Endothelial cell of umbilical vein (primary cell): ENCODE results near the gene SHC1. TPM values are rescaled to one million over a fixed set of nuclear protein-coding genes. Genes with fewer than 3 reads are reported as not detected.

Experiments used
- BruUV-seq: library from RNA; stranded (reverse); fragments of 400-500 nt; replicated peaks from 2 replicates; lab custom pipeline; 2021; lab: Mats Ljungman, UMichigan
- CTCF ChIA-PET: fragments of 300-600, 350-600 bp; sonication (Branson Sonifier 250); formaldehyde crosslinking; loops from one replicate; lab custom pipeline; 2021; ENCODE audit warnings: antibody characterized with exemption, inconsistent platforms; lab: Charles Lee
- POLR2A ChIA-PET: fragments of 300-600, 350-600 bp; sonication (Branson Sonifier 250); formaldehyde crosslinking; loops from one replicate; lab custom pipeline; 2021; ENCODE audit warnings: antibody characterized with exemption, inconsistent platforms; lab: Charles Lee
- DNase-seq: peaks from one replicate; pipeline ENCODE4 v3.0.0-alpha.2; 2011; ENCODE audit warnings: low read depth, low spot score
- FAIRE-seq: peaks from 2 replicates; lab custom pipeline; 2011; peaks lifted over from hg19 to GRCh38; lab: Jason Lieb, UNC
- H2AFZ ChIP-seq: 2 replicates; pipeline ENCODE4 v1.6.0; 2012; ENCODE audit warnings: low read depth, low read length, control low read depth, inconsistent platforms
- H3K27ac ChIP-seq: 2 replicates; pipeline ENCODE4 v1.5.1; 2011; ENCODE audit warnings: low read depth, mild to moderate bottlenecking, control low read depth, low read length, moderate library complexity; ENCODE audit not compliant: insufficient read depth
- H3K27me3 ChIP-seq, 2 experiments: 2 replicates each; pipeline versions ENCODE4 v1.6.0 to v1.6.1; 2011; ENCODE audit warnings: low read length in 2 of 2, mixed read lengths in 1 of 2; ENCODE audit not compliant: control insufficient read depth in 2 of 2, insufficient read depth in 2 of 2
- H3K36me3 ChIP-seq, 2 experiments: 2 replicates in 1 of 2; 3 replicates in 1 of 2; pipeline ENCODE4 v1.5.1; 2011; ENCODE audit warnings: low read length in 2 of 2, mild to moderate bottlenecking in 1 of 2, moderate library complexity in 1 of 2; ENCODE audit not compliant: control insufficient read depth in 2 of 2, insufficient read depth in 2 of 2; ENCODE audit errors: extremely low read depth in 1 of 2
- H3K4me1 ChIP-seq: 3 replicates; pipeline ENCODE4 v1.5.1; 2011; ENCODE audit warnings: mild to moderate bottlenecking, low read length; ENCODE audit not compliant: control insufficient read depth, insufficient read depth; ENCODE audit errors: extremely low read depth
- H3K4me2 ChIP-seq: 2 replicates; pipeline ENCODE4 v1.6.1; 2011; ENCODE audit warnings: low read length, control low read depth, mixed read lengths; ENCODE audit not compliant: insufficient read depth
- H3K4me3 ChIP-seq, 3 experiments: fragments of 200-600 bp in 1 of 3; sonication (generic), shearing (Covaris generic) in 1 of 3; replicated peaks in 1 of 3; 2 replicates each; pipeline ENCODE4 v1.5.1; 2011 to 2016; ENCODE audit warnings: control low read depth in 3 of 3, low read length in 3 of 3, mild to moderate bottlenecking in 2 of 3, inconsistent platforms in 1 of 3, low read depth in 1 of 3, moderate library complexity in 1 of 3; ENCODE audit not compliant: insufficient read depth in 1 of 3
- H3K79me2 ChIP-seq: 2 replicates; pipeline ENCODE4 v1.6.0; 2012; ENCODE audit warnings: low read length, inconsistent platforms; ENCODE audit not compliant: control insufficient read depth, insufficient read depth
- H3K9ac ChIP-seq: replicated peaks from 2 replicates; pipeline ENCODE3; 2011; ENCODE audit warnings: low read length, control low read depth; ENCODE audit not compliant: insufficient read depth; ENCODE audit errors: extremely low read depth
- H3K9me1 ChIP-seq: replicated peaks from 3 replicates; pipeline ENCODE4 v1.6.0; 2011; ENCODE audit warnings: mild to moderate bottlenecking, low read length; ENCODE audit not compliant: control insufficient read depth, insufficient read depth; ENCODE audit errors: extremely low read depth
- H3K9me3 ChIP-seq: replicated peaks from 2 replicates; pipeline ENCODE4 v1.5.1; 2012; ENCODE audit warnings: low read length, inconsistent platforms; ENCODE audit not compliant: control insufficient read depth, insufficient read depth
- H4K20me1 ChIP-seq: replicated peaks from 2 replicates; pipeline ENCODE3; 2011; ENCODE audit warnings: mild to moderate bottlenecking, low read length; ENCODE audit not compliant: control insufficient read depth, insufficient read depth; ENCODE audit errors: extremely low read depth
- CTCF ChIP-seq, 2 donors: IDR thresholded peaks; 1 replicate in 1 of 2; 2 replicates in 1 of 2; pipeline ENCODE4 v1.5.1; 2011; ENCODE audit warnings: low read length in 2 of 2, mild to moderate bottlenecking in 2 of 2, moderate library complexity in 2 of 2, control low read depth in 1 of 2, inconsistent platforms in 1 of 2, low read depth in 1 of 2; ENCODE audit not compliant: insufficient read depth in 1 of 2; ENCODE audit errors: extremely low read depth in 1 of 2
- EZH2 ChIP-seq: IDR thresholded peaks from 2 replicates; pipeline ENCODE4 v1.6.1; 2012; ENCODE audit warnings: borderline replicate concordance, low read depth, mild to moderate bottlenecking, moderate library complexity, low read length, inconsistent platforms; ENCODE audit not compliant: severe bottlenecking
- FOS ChIP-seq: IDR thresholded peaks from 2 replicates; pipeline ENCODE4 v1.6.1; 2011; ENCODE audit warnings: mild to moderate bottlenecking, low read length, moderate library complexity, borderline replicate concordance; ENCODE audit not compliant: insufficient read depth
- GATA2 ChIP-seq: IDR thresholded peaks from 2 replicates; pipeline ENCODE4 v1.7.0; 2011; ENCODE audit warnings: low read depth, mild to moderate bottlenecking, moderate library complexity, mixed read lengths, low read length; ENCODE audit not compliant: insufficient read length, insufficient read depth
- JUN ChIP-seq: IDR thresholded peaks from 2 replicates; pipeline ENCODE4 v1.6.1; 2011; ENCODE audit warnings: borderline replicate concordance, low read depth; ENCODE audit not compliant: insufficient read length, insufficient read depth
- MAX ChIP-seq: IDR thresholded peaks from 2 replicates; pipeline ENCODE4 v1.6.1; 2011; ENCODE audit not compliant: insufficient read depth, insufficient read length
- MYC ChIP-seq: IDR thresholded peaks from one replicate; pipeline ENCODE4 v1.6.1; 2011; ENCODE audit warnings: mild to moderate bottlenecking, low read depth, low read length
- POLR2A ChIP-seq: IDR thresholded peaks from 2 replicates; pipeline ENCODE4 v1.6.1; 2012; ENCODE audit warnings: low read depth, mild to moderate bottlenecking, control low read depth, low read length
- POLR2AphosphoS5 ChIP-seq: IDR thresholded peaks from 2 replicates; pipeline ENCODE4 v1.6.1; 2012; ENCODE audit warnings: low read depth, mild to moderate bottlenecking, control low read depth, low read length, moderate library complexity; ENCODE audit not compliant: insufficient read depth
- dilution Hi-C: fragments of 300-500 bp; cut with MboI; formaldehyde crosslinking; loops from one replicate; pipeline ENCODE4 v1.15.0; 2019; ENCODE audit warnings: low sequenced_read_pairs; ENCODE audit not compliant: extremely low pct_ligation_motif_present
- intact Hi-C: fragments of 100-400 bp; cut with micrococcal nuclease; formaldehyde crosslinking; loops from one replicate; pipeline ENCODE4 v1.10.0; 2022
- polyA plus RNA-seq, 4 experiments: library from polyadenylated mRNA; depleted of rRNA in 3 of 4; stranded (reverse) in 3 of 4; unstranded in 1 of 4; fragments of >200 nt; gene quantifications; 2 replicates each; pipeline versions ENCODE4 v1.2.1 to v1.2.3, GENCODE V29; 2011 to 2012; ENCODE audit warnings: missing spikeins in 1 of 4
- total RNA-seq: library from RNA; stranded (reverse); gene quantifications from 2 replicates; pipeline ENCODE4 v1.2.3, GENCODE V29; 2021

Gene SHC1
- total and polyA plus RNA-seq, 2 donors (not counting 3 experiments of a cell fraction or from before 2014, with no cell fraction given) = 316 to 324 TPM

- no peak for DNase-seq
- Histone ChIP-seq H3K27me3 (no peaks in the 10 kb centered on the region), H3K9me1 (no peaks in the 10 kb centered on the region), H3K27ac (peak overlapping the region; percentile 99), H4K20me1 (no peaks in the 10 kb centered on the region), H2AFZ (no peak overlapping the region), H3K9ac (peak overlapping the region; percentile 57), H3K4me2 (peak overlapping the region; percentile 80), H3K4me1 (peaks cover 66% of the 10 kb centered on the region), H3K9me3 (no peaks in the 10 kb centered on the region), H3K4me3 (peak overlapping the region; percentile 64 to 78 (median 70)), H3K79me2 (peaks cover 58% of the 10 kb centered on the region), H3K36me3 (peaks cover 19 to 27% of the 10 kb centered on the region in 2 experiments)
- intact Hi-C loops (no loop called here), dilution Hi-C loops (no loop called here)
- no peak for FAIRE-seq
- BruUV-seq = no TSS peak
- CTCF ChIA-PET = interaction anchor here (1.3 to 8.5 kb wide), 6 partner anchors 8 to 82 kb away, joined by 4 to 81 read pairs (median 22); partner anchors contain the start of genes ADAM15, PBXIP1 and PYGO2
- no peak for TF ChIP-seq MYC
- no peak for TF ChIP-seq FOS
- no peak for TF ChIP-seq EZH2
- no peak for TF ChIP-seq GATA2
- no peak for TF ChIP-seq JUN
- TF ChIP-seq POLR2AphosphoS5 = no peak
- TF ChIP-seq POLR2A = no peak
- no peak for TF ChIP-seq MAX
- no peak for TF ChIP-seq CTCF (IDR thresholded peaks at IDR 0.05; ENCODE audit: extremely low read depth in 1 of 2, insufficient read depth in 1 of 2, low read depth in 1 of 2, low read length in 2 of 2)
- POLR2A ChIA-PET = no interaction called here
These were observed 1.3 kb downstream of the SHC1 start for GRCh38 chr1:154969246-154969645.
